SK-N-SH (cell line): ENCODE data around the gene ETFA. TPM values are rescaled to one million over a fixed set of nuclear protein-coding genes. Genes with fewer than 3 reads are reported as not detected.

Experiments used
- CTCF ChIA-PET: fragments of 300-600, 350-600 bp; formaldehyde crosslinking; extraction: SDS; loops from one replicate; lab custom pipeline; 2021; lab: Yijun Ruan, JAX
- POLR2A ChIA-PET: fragments of 350-600 bp; sonication (Branson Sonifier 250); formaldehyde crosslinking; extraction: SDS; loops from one replicate; lab custom pipeline; 2020; ENCODE audit warnings: antibody characterized with exemption, inconsistent platforms; lab: Yijun Ruan, JAX
- DNase-seq: peaks from one replicate; pipeline ENCODE4 v3.0.0; 2012
- H2AFZ ChIP-seq: fragments of 200-600 bp; sonication (generic); 2 replicates; pipeline ENCODE4 v1.8.1; 2016; ENCODE audit warnings: antibody characterized with exemption, mild to moderate bottlenecking, low read depth
- H3F3A ChIP-seq: fragments of 200-600 bp; sonication (generic); replicated peaks from 2 replicates; pipeline ENCODE3; 2016; ENCODE audit warnings: antibody characterized with exemption, mild to moderate bottlenecking; ENCODE audit not compliant: insufficient read depth
- H3K27ac ChIP-seq, 2 experiments: fragments of 200-500 bp in 1 of 2; fragments of 200-600 bp in 1 of 2; sonication (Bioruptor generic) in 1 of 2; sonication (generic), shearing (Covaris generic) in 1 of 2; 2 replicates each; pipeline versions ENCODE4 v1.5.1 to v1.6.1; 2014 to 2016; ENCODE audit warnings: low read depth in 2 of 2, inconsistent platforms in 1 of 2, low read length in 1 of 2, mild to moderate bottlenecking in 1 of 2, mixed read lengths in 1 of 2
- H3K27me3 ChIP-seq: fragments of 200-600 bp; sonication (generic), shearing (Covaris generic); 2 replicates; pipeline ENCODE4 v1.6.1; 2016; ENCODE audit warnings: mixed run types; ENCODE audit not compliant: insufficient read depth
- H3K36me3 ChIP-seq, 2 experiments: fragments of 200-500 bp in 1 of 2; fragments of 200-600 bp in 1 of 2; sonication (Bioruptor generic) in 1 of 2; sonication (generic) in 1 of 2; replicated peaks in 1 of 2; 2 replicates each; pipeline versions ENCODE3 to v1.5.1; 2014 to 2016; ENCODE audit warnings: low read length in 1 of 2, mild to moderate bottlenecking in 1 of 2; ENCODE audit not compliant: insufficient read depth in 2 of 2, control insufficient read depth in 1 of 2
- H3K4me1 ChIP-seq, 2 experiments: fragments of 200-500 bp in 1 of 2; fragments of 200-600 bp in 1 of 2; sonication (Bioruptor generic) in 1 of 2; sonication (generic), shearing (Covaris generic) in 1 of 2; 2 replicates each; pipeline versions ENCODE4 v1.5.1 to v1.6.1; 2014 to 2016; ENCODE audit warnings: low read depth in 1 of 2, low read length in 1 of 2, mixed run types in 1 of 2; ENCODE audit not compliant: insufficient read depth in 2 of 2, control insufficient read depth in 1 of 2
- H3K4me2 ChIP-seq: fragments of 200-600 bp; sonication (generic), shearing (Covaris generic); 2 replicates; pipeline ENCODE4 v1.6.1; 2017; ENCODE audit warnings: mixed run types
- H3K4me3 ChIP-seq, 2 experiments: fragments of 200-500 bp in 1 of 2; fragments of 200-600 bp in 1 of 2; sonication (Bioruptor generic) in 1 of 2; sonication (generic), shearing (Covaris generic) in 1 of 2; 2 replicates each; pipeline versions ENCODE4 v1.5.1 to v1.8.1; 2014 to 2016; ENCODE audit warnings: low read depth in 2 of 2, inconsistent platforms in 1 of 2, low read length in 1 of 2, mild to moderate bottlenecking in 1 of 2, mixed read lengths in 1 of 2, moderate library complexity in 1 of 2
- H3K79me2 ChIP-seq: fragments of 200-600 bp; sonication (generic); 2 replicates; pipeline ENCODE4 v1.8.1; 2017; ENCODE audit warnings: mild to moderate bottlenecking; ENCODE audit not compliant: insufficient read depth
- H3K9ac ChIP-seq: fragments of 200-600 bp; sonication (generic); 2 replicates; pipeline ENCODE4 v1.6.1; 2017; ENCODE audit warnings: mixed run types
- H3K9me2 ChIP-seq: fragments of 200-600 bp; sonication (generic); 2 replicates; pipeline ENCODE4 v1.6.1; 2017; ENCODE audit warnings: mixed run types
- H3K9me3 ChIP-seq: fragments of 200-600 bp; sonication (generic); 2 replicates; pipeline ENCODE4 v1.6.1; 2017; ENCODE audit warnings: mixed run types, mild to moderate bottlenecking, moderate library complexity
- H4K20me1 ChIP-seq: fragments of 200-600 bp; sonication (generic); 2 replicates; pipeline ENCODE4 v1.6.1; 2017; ENCODE audit warnings: mild to moderate bottlenecking, mixed run types; ENCODE audit not compliant: insufficient read depth
- CHD2 ChIP-seq: fragments of 150-350 bp; IDR thresholded peaks from 2 replicates; pipeline ENCODE4 v1.6.1; 2018; ENCODE audit warnings: low read length; ENCODE audit not compliant: partially characterized antibody
- ELF1 ChIP-seq: IDR thresholded peaks from 2 replicates; pipeline ENCODE4 v1.4.0; 2012
- EP300 ChIP-seq, 2 experiments: IDR thresholded peaks; 2 replicates each; pipeline versions ENCODE4 v1.4.0 to v1.6.1; 2012; ENCODE audit warnings: borderline replicate concordance in 1 of 2, low read depth in 1 of 2, low read length in 1 of 2
- EZH2phosphoT487 ChIP-seq: fragments of 200-600 bp; sonication (generic); IDR thresholded peaks from 2 replicates; pipeline ENCODE4 v1.6.1; 2017; ENCODE audit warnings: low read depth, mixed run types, mild to moderate bottlenecking, antibody characterized with exemption, moderate library complexity, borderline replicate concordance
- FOXJ3 ChIP-seq: sonication (generic); formaldehyde crosslinking; IDR thresholded peaks from 2 replicates; pipeline ENCODE4 v1.5.1; 2020; ENCODE audit warnings: mild to moderate bottlenecking, missing genetic modification reagents
- FOXM1 ChIP-seq: IDR thresholded peaks from 2 replicates; pipeline ENCODE4 v1.4.0; 2012; ENCODE audit warnings: low read depth, mild to moderate bottlenecking
- GABPA ChIP-seq: IDR thresholded peaks from 2 replicates; pipeline ENCODE4 v1.4.0; 2012; ENCODE audit warnings: low read depth, mild to moderate bottlenecking
- JUND ChIP-seq: IDR thresholded peaks from 2 replicates; pipeline ENCODE4 v1.4.0; 2012
- MEF2A ChIP-seq: IDR thresholded peaks from 2 replicates; pipeline ENCODE4 v1.4.0; 2012; ENCODE audit warnings: low read depth, borderline replicate concordance
- MXI1 ChIP-seq: IDR thresholded peaks from 2 replicates; pipeline ENCODE4 v1.6.1; 2012; ENCODE audit warnings: mild to moderate bottlenecking, low read depth, low read length, improper control_type of control experiment
- NFIC ChIP-seq: IDR thresholded peaks from 2 replicates; pipeline ENCODE4 v1.4.0; 2012; ENCODE audit warnings: borderline replicate concordance
- PBX3 ChIP-seq: IDR thresholded peaks from 2 replicates; pipeline ENCODE4; 2012
- POLR2AphosphoS5 ChIP-seq: IDR thresholded peaks from 2 replicates; pipeline ENCODE4 v1.6.1; 2012; ENCODE audit warnings: low read depth, low read length
- RAD21 ChIP-seq: IDR thresholded peaks from 2 replicates; pipeline ENCODE4 v1.6.1; 2012; ENCODE audit warnings: mild to moderate bottlenecking, low read length
- REST ChIP-seq: IDR thresholded peaks from 2 replicates; pipeline ENCODE4 v1.6.1; 2012; ENCODE audit warnings: mild to moderate bottlenecking, low read depth, low read length, moderate library complexity
- SIN3A ChIP-seq: IDR thresholded peaks from 2 replicates; pipeline ENCODE4 v1.6.1; 2012; ENCODE audit warnings: low read depth, mild to moderate bottlenecking, low read length, moderate library complexity, borderline replicate concordance
- SMC3 ChIP-seq: IDR thresholded peaks from 2 replicates; pipeline ENCODE4 v1.6.1; 2012; ENCODE audit warnings: low read depth, low read length, improper control_type of control experiment
- TEAD4 ChIP-seq: IDR thresholded peaks from 2 replicates; pipeline ENCODE4 v1.4.0; 2012; ENCODE audit warnings: mild to moderate bottlenecking, borderline replicate concordance; ENCODE audit not compliant: insufficient read depth
- WGBS: methylation state at CpG from one replicate; pipeline ENCODE4 v1.1.6; 2017; ENCODE audit warnings: low lambda C conversion rate; 5-methylcytosine and 5-hydroxymethylcytosine counted together
- polyA plus RNA-seq, 3 experiments: library from polyadenylated mRNA; depleted of rRNA; stranded (reverse); fragments of >200 nt; gene quantifications; 2 replicates each; pipeline ENCODE4 v1.2.3, GENCODE V29; 2012
- TF ChIP-seq, protein P1 (sequence below): IDR thresholded peaks from 2 replicates; pipeline ENCODE4 v1.4.0; 2012; ENCODE audit warnings: low read depth, borderline replicate concordance
- TF ChIP-seq, protein P2 (sequence below): IDR thresholded peaks from 2 replicates; pipeline ENCODE4 v1.4.0; 2012; ENCODE audit warnings: low read depth, borderline replicate concordance

Gene ETFA
- polyA plus RNA-seq, 1 of the 3 experiments (the other 2 are of a cell fraction), result 122 TPM

DNA sequence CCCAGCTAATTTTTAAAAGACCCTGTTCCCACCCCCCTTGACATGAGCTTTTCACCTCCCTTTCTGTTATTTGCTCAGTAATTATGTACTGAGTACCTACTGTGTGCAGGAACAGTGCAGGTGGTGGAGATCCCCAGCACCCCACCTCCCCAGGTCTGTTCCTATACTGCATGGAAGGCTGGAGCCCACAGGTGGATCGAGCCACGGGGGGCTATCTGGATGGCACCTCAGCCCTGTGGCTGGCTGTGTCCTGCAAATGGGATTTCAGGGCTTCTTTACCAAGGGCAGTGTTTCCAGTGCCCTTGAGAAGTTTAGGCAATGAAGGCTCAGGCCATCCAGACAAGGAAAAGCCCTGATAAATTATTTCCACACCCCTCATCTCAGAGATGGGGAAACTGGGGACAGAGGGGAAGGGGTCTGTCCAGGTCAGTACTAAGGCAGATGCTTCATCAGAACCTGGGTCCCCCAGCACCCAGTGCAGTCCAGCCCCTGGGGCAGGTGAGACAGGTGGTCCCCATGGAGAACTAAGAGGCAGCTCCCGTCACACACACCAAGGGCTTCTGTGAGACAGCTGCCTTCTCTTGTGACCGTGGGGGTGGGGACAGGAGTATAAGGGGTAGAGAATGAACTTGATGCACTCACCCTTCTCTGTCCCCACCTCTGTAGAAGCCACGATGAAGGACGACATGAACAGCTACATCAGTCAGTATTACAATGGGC lies 109.6 kb downstream of the ETFA start:
- POLR2A ChIA-PET, result no interaction called here
- Histone ChIP-seq H3K9me3 (no peaks in the 10 kb centered on the region), H3K4me1 (peaks cover 26 to 32% of the 10 kb centered on the region in 2 experiments; a peak in 3 of 4 replicates), H3K36me3 (no peaks in the 10 kb centered on the region), H3K27me3 (no peaks in the 10 kb centered on the region), H3K4me3 (no peak overlapping the region), H3K4me2 (no peak overlapping the region), H3K27ac (no peak overlapping the region), H3K79me2 (no peaks in the 10 kb centered on the region), H2AFZ (no peak overlapping the region), H3K9me2 (no peaks in the 10 kb centered on the region), H3K9ac (no peak overlapping the region), H4K20me1 (no peaks in the 10 kb centered on the region), H3F3A (peaks cover 3% of the 10 kb centered on the region)
- no peak for DNase-seq
- TF ChIP-seq MXI1, result no peak
- TF ChIP-seq ELF1, result no peak
- no peak for TF ChIP-seq REST
- TF ChIP-seq JUND, result no peak
- TF ChIP-seq EP300 (IDR thresholded peaks at IDR 0.05; ENCODE audit: borderline replicate concordance in 1 of 2, low read depth in 1 of 2, low read length in 1 of 2), result no peak
- TF ChIP-seq SIN3A, result no peak
- no peak for TF ChIP-seq SMC3
- TF ChIP-seq MEF2A, result no peak
- CTCF ChIA-PET, result interaction anchor here (0.5 to 2.1 kb wide), 3 partner anchors 11 to 77 kb away, joined by 3 to 7 read pairs (median 7); no protein-coding TSS in a partner anchor
- WGBS, result 86% methylated on average over 3 of the region's 6 CpGs

GRCh38 chr15:76200641-76201105 lies 110.6 kb downstream of the ETFA start:
- DNase-seq, result no peak
- Histone ChIP-seq H3K9me3 (no peaks in the 10 kb centered on the region), H3F3A (peaks cover 3% of the 10 kb centered on the region), H3K9ac (no peak overlapping the region), H3K27me3 (no peaks in the 10 kb centered on the region), H3K9me2 (no peaks in the 10 kb centered on the region), H3K4me2 (no peak overlapping the region), H3K27ac (no peak overlapping the region), H3K4me1 (peaks cover 33 to 35% of the 10 kb centered on the region in 2 experiments; a peak in 3 of 4 replicates), H3K79me2 (no peaks in the 10 kb centered on the region), H3K4me3 (no peak overlapping the region), H4K20me1 (no peaks in the 10 kb centered on the region), H2AFZ (no peak overlapping the region), H3K36me3 (no peaks in the 10 kb centered on the region)
- WGBS, result 50% methylated on average over 2 of the region's 5 CpGs
- ChIA-PET POLR2A (interaction anchor here (1.0 kb wide), 1 partner anchor 135 kb away, joined by 5 read pairs; the partner anchor contains the start of gene ISL2), CTCF (interaction anchor here (0.5 to 2.1 kb wide), 2 partner anchors 10 to 78 kb away, joined by 3 to 7 read pairs; no protein-coding TSS in a partner anchor)
- TF ChIP-seq TEAD4, result no peak
- no peak for TF ChIP-seq RAD21
- no peak for TF ChIP-seq FOXJ3 (CRISPR knock-in tag)
- no peak for TF ChIP-seq EZH2phosphoT487
- no peak for TF ChIP-seq NFIC
- no peak for TF ChIP-seq POLR2AphosphoS5
- TF ChIP-seq, protein P1, sequence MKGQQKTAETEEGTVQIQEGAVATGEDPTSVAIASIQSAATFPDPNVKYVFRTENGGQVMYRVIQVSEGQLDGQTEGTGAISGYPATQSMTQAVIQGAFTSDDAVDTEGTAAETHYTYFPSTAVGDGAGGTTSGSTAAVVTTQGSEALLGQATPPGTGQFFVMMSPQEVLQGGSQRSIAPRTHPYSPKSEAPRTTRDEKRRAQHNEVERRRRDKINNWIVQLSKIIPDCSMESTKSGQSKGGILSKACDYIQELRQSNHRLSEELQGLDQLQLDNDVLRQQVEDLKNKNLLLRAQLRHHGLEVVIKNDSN, result no peak
- TF ChIP-seq JUND, result no peak
- no peak for TF ChIP-seq EP300 (IDR thresholded peaks at IDR 0.05; ENCODE audit: borderline replicate concordance in 1 of 2, low read depth in 1 of 2, low read length in 1 of 2)
- no peak for TF ChIP-seq PBX3
- TF ChIP-seq SIN3A, result no peak
- no peak for TF ChIP-seq GABPA
- TF ChIP-seq, protein P2, sequence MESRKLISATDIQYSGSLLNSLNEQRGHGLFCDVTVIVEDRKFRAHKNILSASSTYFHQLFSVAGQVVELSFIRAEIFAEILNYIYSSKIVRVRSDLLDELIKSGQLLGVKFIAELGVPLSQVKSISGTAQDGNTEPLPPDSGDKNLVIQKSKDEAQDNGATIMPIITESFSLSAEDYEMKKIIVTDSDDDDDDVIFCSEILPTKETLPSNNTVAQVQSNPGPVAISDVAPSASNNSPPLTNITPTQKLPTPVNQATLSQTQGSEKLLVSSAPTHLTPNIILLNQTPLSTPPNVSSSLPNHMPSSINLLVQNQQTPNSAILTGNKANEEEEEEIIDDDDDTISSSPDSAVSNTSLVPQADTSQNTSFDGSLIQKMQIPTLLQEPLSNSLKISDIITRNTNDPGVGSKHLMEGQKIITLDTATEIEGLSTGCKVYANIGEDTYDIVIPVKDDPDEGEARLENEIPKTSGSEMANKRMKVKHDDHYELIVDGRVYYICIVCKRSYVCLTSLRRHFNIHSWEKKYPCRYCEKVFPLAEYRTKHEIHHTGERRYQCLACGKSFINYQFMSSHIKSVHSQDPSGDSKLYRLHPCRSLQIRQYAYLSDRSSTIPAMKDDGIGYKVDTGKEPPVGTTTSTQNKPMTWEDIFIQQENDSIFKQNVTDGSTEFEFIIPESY, result no peak
- no peak for TF ChIP-seq FOXM1
- TF ChIP-seq CHD2, result no peak
